A673 (cell line): ENCODE measurements around the gene NAT16.

Experiments used
- EZH2 ChIP-seq: fragments of 200-600 bp; sonication (generic); IDR thresholded peaks from 2 replicates; pipeline ENCODE4 v1.6.1; 2017; ENCODE audit warnings: borderline replicate concordance, low read depth, mild to moderate bottlenecking, mixed read lengths, antibody characterized with exemption, low read length; ENCODE audit not compliant: poor library complexity, severe bottlenecking
- TF ChIP-seq, protein P1 (sequence below): fragments of 300-800, 200-600 bp; sonication (generic); conservative IDR thresholded peaks from 2 replicates; pipeline ENCODE4 v1.5.1; 2017; ENCODE audit warnings: low read depth, mild to moderate bottlenecking, antibody characterized with exemption, low read length, moderate library complexity, mixed read lengths

DNA sequence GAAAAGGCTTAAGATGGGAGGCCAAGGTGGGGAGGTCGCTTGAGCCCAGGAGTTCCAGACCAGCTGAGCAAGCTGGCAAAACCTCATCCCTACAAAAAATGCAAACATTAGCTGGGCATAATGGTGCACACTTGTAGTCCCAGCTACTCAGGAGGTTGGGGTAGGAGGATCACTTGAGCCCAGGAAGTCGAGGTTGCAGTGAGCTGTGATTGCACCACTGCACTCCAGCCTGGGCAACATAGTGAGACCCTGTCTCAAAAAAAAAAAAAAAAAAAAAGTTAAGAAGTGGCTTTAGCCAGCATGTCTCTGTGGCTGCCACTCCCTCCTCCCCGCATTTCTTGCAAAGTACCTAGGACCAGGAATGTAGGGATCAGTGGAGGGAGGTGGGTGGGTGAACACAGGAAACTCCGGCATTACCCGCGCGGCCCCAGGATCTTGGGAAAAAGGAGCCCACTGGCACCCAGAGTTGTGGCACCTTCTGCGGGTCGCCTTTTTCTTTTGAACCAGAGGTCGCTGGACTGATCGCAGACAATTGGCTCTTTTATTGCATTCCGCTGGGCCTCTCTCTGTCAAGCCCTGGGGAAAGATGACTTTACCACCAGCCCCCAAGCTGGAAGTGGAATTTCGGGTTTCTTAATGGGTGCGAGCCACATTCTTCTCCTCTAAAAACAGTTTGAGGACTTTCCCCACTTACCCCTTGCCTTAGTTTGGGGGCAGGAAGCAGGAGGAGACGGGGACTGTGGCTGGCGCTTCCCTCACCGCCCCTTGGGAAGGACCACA lies 18.2 kb downstream of the NAT16 start:
- TF ChIP-seq, protein P1, sequence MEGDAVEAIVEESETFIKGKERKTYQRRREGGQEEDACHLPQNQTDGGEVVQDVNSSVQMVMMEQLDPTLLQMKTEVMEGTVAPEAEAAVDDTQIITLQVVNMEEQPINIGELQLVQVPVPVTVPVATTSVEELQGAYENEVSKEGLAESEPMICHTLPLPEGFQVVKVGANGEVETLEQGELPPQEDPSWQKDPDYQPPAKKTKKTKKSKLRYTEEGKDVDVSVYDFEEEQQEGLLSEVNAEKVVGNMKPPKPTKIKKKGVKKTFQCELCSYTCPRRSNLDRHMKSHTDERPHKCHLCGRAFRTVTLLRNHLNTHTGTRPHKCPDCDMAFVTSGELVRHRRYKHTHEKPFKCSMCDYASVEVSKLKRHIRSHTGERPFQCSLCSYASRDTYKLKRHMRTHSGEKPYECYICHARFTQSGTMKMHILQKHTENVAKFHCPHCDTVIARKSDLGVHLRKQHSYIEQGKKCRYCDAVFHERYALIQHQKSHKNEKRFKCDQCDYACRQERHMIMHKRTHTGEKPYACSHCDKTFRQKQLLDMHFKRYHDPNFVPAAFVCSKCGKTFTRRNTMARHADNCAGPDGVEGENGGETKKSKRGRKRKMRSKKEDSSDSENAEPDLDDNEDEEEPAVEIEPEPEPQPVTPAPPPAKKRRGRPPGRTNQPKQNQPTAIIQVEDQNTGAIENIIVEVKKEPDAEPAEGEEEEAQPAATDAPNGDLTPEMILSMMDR, result no peak
- no peak for TF ChIP-seq EZH2
